CD14-positive monocyte (primary cell): ENCODE results near the gene ATF6. TPM values are rescaled to one million over a fixed set of nuclear protein-coding genes. Genes with fewer than 3 reads are reported as not detected.

Experiments used
- DNase-seq, 3 donors: peaks; one replicate each; pipeline ENCODE4 v3.0.0-alpha.2; 2011 to 2022
- H2AFZ ChIP-seq: 2 replicates; pipeline ENCODE4 v1.6.0; 2012; ENCODE audit warnings: mild to moderate bottlenecking, low read depth, low read length, inconsistent platforms; ENCODE audit not compliant: insufficient read depth, poor library complexity, severe bottlenecking
- H3K27ac ChIP-seq, 2 donors: 1 replicate in 1 of 2; 2 replicates in 1 of 2; pipeline ENCODE4 v1.5.1; 2012 to 2013; ENCODE audit warnings: low read length in 2 of 2, control low read depth in 1 of 2, inconsistent platforms in 1 of 2, low read depth in 1 of 2, mild to moderate bottlenecking in 1 of 2
- H3K27me3 ChIP-seq, 2 donors: one replicate each; pipeline versions ENCODE4 v1.6.0 to v1.6.1; 2011 to 2013; ENCODE audit warnings: low read length in 2 of 2; ENCODE audit not compliant: control insufficient read depth in 2 of 2, insufficient read depth in 2 of 2
- H3K36me3 ChIP-seq, 2 donors: replicated peaks in 1 of 2; 1 replicate in 1 of 2; 2 replicates in 1 of 2; pipeline versions ENCODE4 v1.5.1 to v1.6.1; 2012 to 2013; ENCODE audit warnings: low read length in 2 of 2, control low read depth in 1 of 2, inconsistent platforms in 1 of 2, mild to moderate bottlenecking in 1 of 2; ENCODE audit not compliant: insufficient read depth in 2 of 2, control insufficient read depth in 1 of 2
- H3K4me1 ChIP-seq, 2 donors: 1 replicate in 1 of 2; 2 replicates in 1 of 2; pipeline versions ENCODE4 v1.5.1 to v1.6.1; 2012 to 2013; ENCODE audit warnings: low read length in 2 of 2, control low read depth in 1 of 2, inconsistent platforms in 1 of 2, mild to moderate bottlenecking in 1 of 2, moderate library complexity in 1 of 2; ENCODE audit not compliant: insufficient read depth in 2 of 2, control insufficient read depth in 1 of 2
- H3K4me2 ChIP-seq: replicated peaks from 2 replicates; pipeline ENCODE3; 2012; ENCODE audit warnings: low read length, moderate library complexity, mild to moderate bottlenecking; ENCODE audit not compliant: poor library complexity, severe bottlenecking; ENCODE audit errors: extremely low read depth
- H3K4me3 ChIP-seq, 3 experiments: fragments of 200-600 bp in 1 of 3; sonication (generic) in 1 of 3; replicated peaks in 1 of 3; 1 replicate in 2 of 3; 2 replicates in 1 of 3; pipeline ENCODE4 v1.5.1; 2011 to 2013; ENCODE audit warnings: low read length in 3 of 3, mild to moderate bottlenecking in 3 of 3, control low read depth in 2 of 3, low read depth in 2 of 3, inconsistent platforms in 1 of 3, moderate library complexity in 1 of 3
- H3K79me2 ChIP-seq: 2 replicates; pipeline ENCODE4 v1.6.0; 2012; ENCODE audit warnings: mild to moderate bottlenecking, control low read depth, inconsistent platforms, low read length, moderate library complexity; ENCODE audit not compliant: insufficient read depth
- H3K9ac ChIP-seq: 2 replicates; pipeline ENCODE4 v1.6.0; 2017; ENCODE audit warnings: low read length, mild to moderate bottlenecking; ENCODE audit not compliant: insufficient read depth, poor library complexity, severe bottlenecking
- H3K9me3 ChIP-seq, 2 donors: replicated peaks in 1 of 2; 1 replicate in 1 of 2; 2 replicates in 1 of 2; pipeline versions ENCODE4 v1.5.1 to v1.6.1; 2012 to 2013; ENCODE audit warnings: low read length in 2 of 2, control low read depth in 1 of 2; ENCODE audit not compliant: control insufficient read depth in 1 of 2, insufficient read depth in 1 of 2
- H4K20me1 ChIP-seq: 2 replicates; pipeline ENCODE4 v1.6.0; 2012; ENCODE audit warnings: mild to moderate bottlenecking, low read length, control low read depth, moderate library complexity; ENCODE audit not compliant: insufficient read depth
- H3K27ac Mint-ChIP-seq, 7 donors: one replicate each; pipeline ENCODE4 v1.8.0; 2020; ENCODE audit warnings: mild to moderate bottlenecking in 7 of 7, mixed read lengths in 7 of 7, moderate library complexity in 6 of 7, inconsistent platforms in 2 of 7
- H3K27me3 Mint-ChIP-seq, 3 donors: one replicate each; pipeline ENCODE4 v1.8.0; 2021 to 2022; ENCODE audit warnings: low read depth in 3 of 3, mild to moderate bottlenecking in 3 of 3, mixed read lengths in 3 of 3, moderate library complexity in 3 of 3, inconsistent platforms in 1 of 3
- H3K36me3 Mint-ChIP-seq, 2 donors: one replicate each; pipeline ENCODE4 v1.8.0; 2020; ENCODE audit warnings: mixed read lengths in 2 of 2, inconsistent platforms in 1 of 2, mild to moderate bottlenecking in 1 of 2
- H3K4me1 Mint-ChIP-seq: one replicate; pipeline ENCODE4 v1.8.0; 2020; ENCODE audit warnings: mild to moderate bottlenecking, mixed read lengths
- H3K4me3 Mint-ChIP-seq, 2 donors: one replicate each; pipeline ENCODE4 v1.8.0; 2020; ENCODE audit warnings: mild to moderate bottlenecking in 2 of 2, mixed read lengths in 2 of 2, moderate library complexity in 1 of 2
- H3K9me3 Mint-ChIP-seq, 7 donors: one replicate each; pipeline ENCODE4 v1.8.0; 2020 to 2022; ENCODE audit warnings: mixed read lengths in 7 of 7, mild to moderate bottlenecking in 6 of 7, moderate library complexity in 6 of 7, inconsistent platforms in 2 of 7
- WGBS: methylation state at CpG from one replicate; pipeline ENCODE4 v1.1.5; 2013; ENCODE audit warnings: missing lambda C conversion rate; ENCODE audit not compliant: insufficient coverage; 5-methylcytosine and 5-hydroxymethylcytosine counted together
- intact Hi-C, 2 donors: fragments of 100-400 bp; cut with micrococcal nuclease; formaldehyde crosslinking; loops; one replicate each; pipeline versions ENCODE4 v1.15.0 to v1.15.1; 2023
- polyA plus RNA-seq, 3 donors: library from polyadenylated mRNA; depleted of rRNA in 1 of 3; unstranded in 2 of 3; stranded (reverse) in 1 of 3; fragments of 300-500 nt in 2 of 3; fragments of >200 nt in 1 of 3; fragmentation: Illumina TruSeq in 2 of 3; gene quantifications; 1 replicate in 2 of 3; 2 replicates in 1 of 3; pipeline ENCODE4 v1.2.3, GENCODE V29; 2012 to 2021
- TF ChIP-seq, protein P1 (sequence below): fragments of 200-600 bp; IDR thresholded peaks from one replicate; pipeline ENCODE4 v1.8.0; 2022; ENCODE audit warnings: antibody characterized with exemption, mild to moderate bottlenecking

ATF6 gene
- polyA plus RNA-seq, 3 donors = 13.4 to 25.6 (median 22.2) TPM

DNA sequence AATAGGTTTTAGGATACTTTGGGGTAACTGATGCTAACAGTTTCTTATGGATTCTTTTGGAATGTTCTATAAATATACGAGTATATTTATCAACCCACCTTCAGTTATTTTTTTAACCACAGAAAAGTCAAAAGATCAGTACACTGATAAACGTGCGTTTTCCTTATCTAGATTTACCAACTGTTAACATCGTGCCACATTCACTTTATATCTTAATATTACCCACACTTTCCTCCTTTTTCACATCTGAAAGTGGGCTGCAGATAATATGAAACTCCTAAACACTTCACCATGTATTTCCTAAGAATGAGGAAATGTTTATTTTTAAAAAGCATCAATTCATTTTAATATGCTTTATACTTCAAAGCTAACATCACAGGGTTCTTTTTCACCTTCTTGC lies 7.7 kb downstream of the ATF6 start:
- peaks cover 14% of the 10 kb centered on the region for H3K4me1 Mint-ChIP-seq
- Histone ChIP-seq H3K27me3 (no peaks in the 10 kb centered on the region), H3K4me3 (no peak overlapping the region), H3K79me2 (peaks cover 89% of the 10 kb centered on the region), H2AFZ (no peak overlapping the region), H3K36me3 (peaks cover 0 to 7% of the 10 kb centered on the region in 2 donors), H3K4me2 (no peak overlapping the region), H3K4me1 (peaks cover 33 to 51% of the 10 kb centered on the region in 2 donors), H3K27ac (peak overlapping the region in 1 of 2 donors; percentile 36), H3K9me3 (no peaks in the 10 kb centered on the region), H4K20me1 (peaks cover 63% of the 10 kb centered on the region), H3K9ac (no peak overlapping the region)
- no peaks in the 10 kb centered on the region for H3K27me3 Mint-ChIP-seq
- intact Hi-C loops = no loop called here
- H3K4me3 Mint-ChIP-seq = no peak overlapping the region
- H3K9me3 Mint-ChIP-seq = no peaks in the 10 kb centered on the region
- no peak overlapping the region for H3K27ac Mint-ChIP-seq
- TF ChIP-seq, protein P1, sequence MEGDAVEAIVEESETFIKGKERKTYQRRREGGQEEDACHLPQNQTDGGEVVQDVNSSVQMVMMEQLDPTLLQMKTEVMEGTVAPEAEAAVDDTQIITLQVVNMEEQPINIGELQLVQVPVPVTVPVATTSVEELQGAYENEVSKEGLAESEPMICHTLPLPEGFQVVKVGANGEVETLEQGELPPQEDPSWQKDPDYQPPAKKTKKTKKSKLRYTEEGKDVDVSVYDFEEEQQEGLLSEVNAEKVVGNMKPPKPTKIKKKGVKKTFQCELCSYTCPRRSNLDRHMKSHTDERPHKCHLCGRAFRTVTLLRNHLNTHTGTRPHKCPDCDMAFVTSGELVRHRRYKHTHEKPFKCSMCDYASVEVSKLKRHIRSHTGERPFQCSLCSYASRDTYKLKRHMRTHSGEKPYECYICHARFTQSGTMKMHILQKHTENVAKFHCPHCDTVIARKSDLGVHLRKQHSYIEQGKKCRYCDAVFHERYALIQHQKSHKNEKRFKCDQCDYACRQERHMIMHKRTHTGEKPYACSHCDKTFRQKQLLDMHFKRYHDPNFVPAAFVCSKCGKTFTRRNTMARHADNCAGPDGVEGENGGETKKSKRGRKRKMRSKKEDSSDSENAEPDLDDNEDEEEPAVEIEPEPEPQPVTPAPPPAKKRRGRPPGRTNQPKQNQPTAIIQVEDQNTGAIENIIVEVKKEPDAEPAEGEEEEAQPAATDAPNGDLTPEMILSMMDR = no peak
- WGBS = 0% methylated on average over 2 of the region's 4 CpGs
- H3K36me3 Mint-ChIP-seq = peaks cover 4 to 10% of the 10 kb centered on the region in 2 donors
- DNase-seq = no peak

DNA sequence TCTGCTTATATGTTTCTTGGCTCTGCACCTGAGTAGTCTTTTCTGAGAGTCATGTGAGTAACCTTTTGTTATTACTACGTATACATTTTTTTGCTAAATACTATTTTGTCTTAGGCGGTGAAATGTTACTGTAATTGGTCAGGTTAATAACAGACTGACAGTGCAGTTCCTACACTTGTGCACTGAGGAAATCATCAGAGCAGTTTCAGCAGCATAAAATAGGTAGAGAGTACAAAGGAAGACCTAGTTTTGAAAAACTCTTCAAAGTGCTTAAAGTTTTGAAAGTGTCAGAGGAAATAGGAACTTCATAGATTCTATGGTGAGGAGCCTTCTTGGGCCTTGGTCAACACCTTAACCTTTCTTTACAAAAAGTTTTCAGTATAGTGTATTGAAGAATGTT lies 11.1 kb downstream of the ATF6 start:
- TF ChIP-seq, protein P1 = no peak
- DNase-seq = no peak
- Histone ChIP-seq H3K4me3 (no peak overlapping the region), H3K4me1 (peaks cover 13 to 27% of the 10 kb centered on the region in 2 donors), H3K9me3 (no peaks in the 10 kb centered on the region), H4K20me1 (peaks cover 83% of the 10 kb centered on the region), H3K4me2 (no peak overlapping the region), H3K36me3 (peaks cover 13 to 37% of the 10 kb centered on the region in 2 donors), H2AFZ (no peak overlapping the region), H3K9ac (no peak overlapping the region), H3K27ac (no peak overlapping the region), H3K79me2 (peaks cover 78% of the 10 kb centered on the region), H3K27me3 (no peaks in the 10 kb centered on the region)
- Mint-ChIP-seq H3K4me3 (no peak overlapping the region), H3K36me3 (peaks cover 26 to 27% of the 10 kb centered on the region in 2 donors), H3K27ac (no peak overlapping the region), H3K9me3 (no peaks in the 10 kb centered on the region), H3K27me3 (no peaks in the 10 kb centered on the region), H3K4me1 (peaks cover 7% of the 10 kb centered on the region)
- 80% methylated on average over 1 of the region's 2 CpGs for WGBS
- intact Hi-C loops = no loop called here
